Body of pancreas (tissue), 4 donors: Measurements from ENCODE around the gene CPN1.

Source experiments
- CTCF ChIP-seq, 7 experiments: fragments of 450-650 bp in 4 of 7; fragments of 200-600 bp in 3 of 7; sonication (generic) in 3 of 7; IDR thresholded peaks; one replicate each; pipeline ENCODE4 v1.5.1; 2016 to 2019; ENCODE audit warnings: antibody characterized with exemption in 7 of 7
- POLR2A ChIP-seq, 3 donors: fragments of 450-650 bp; IDR thresholded peaks; one replicate each; pipeline ENCODE4 v1.6.1; 2016; ENCODE audit warnings: antibody characterized with exemption in 3 of 3, mild to moderate bottlenecking in 2 of 3

GRCh38 chr10:100006243-100006886 is 75.3 kb downstream of the CPN1 start:
- no peak for TF ChIP-seq CTCF (IDR thresholded peaks at IDR 0.05)
- no peak for TF ChIP-seq POLR2A (IDR thresholded peaks at IDR 0.05)
